Stomach (tissue), 9 donors: ENCODE results near the gene UGT1A6. TPM values are rescaled to one million over a fixed set of nuclear protein-coding genes. Genes with fewer than 3 reads are reported as not detected.
"Not testable (repeated sequence)": the region's sequence is repeated elsewhere in the genome, so short reads cannot be mapped to it uniquely, and the experiment has no call there.

ENCODE experiments used
- DNase-seq, 2 donors: peaks; one replicate each; pipeline versions ENCODE4 v3.0.0 to v3.0.0-alpha.2; 2013 to 2019
- H3K27ac ChIP-seq, 5 donors: fragments of 200-600 bp in 4 of 5; sonication (generic) in 4 of 5; one replicate each; pipeline ENCODE4 v1.5.1; 2013 to 2019; ENCODE audit warnings: mild to moderate bottlenecking in 1 of 5, moderate library complexity in 1 of 5
- H3K27me3 ChIP-seq, 3 donors: fragments of 200-600 bp; sonication (generic); one replicate each; pipeline ENCODE4 v1.5.1; 2017 to 2019; ENCODE audit warnings: mixed run types in 1 of 3
- H3K36me3 ChIP-seq, 4 donors: fragments of 200-600 bp; sonication (generic); 1 replicate in 3 of 4; 2 replicates in 1 of 4; pipeline ENCODE4 v1.5.1; 2016 to 2019
- H3K4me1 ChIP-seq, 4 donors: fragments of 200-600 bp; sonication (generic); one replicate each; pipeline ENCODE4 v1.5.1; 2016 to 2019
- H3K4me3 ChIP-seq, 4 donors: fragments of 200-600 bp; sonication (generic) in 3 of 4; one replicate each; pipeline ENCODE4 v1.5.1; 2016 to 2019; ENCODE audit warnings: mild to moderate bottlenecking in 1 of 4
- H3K9me3 ChIP-seq, 4 donors: fragments of 200-600 bp; sonication (generic); one replicate each; pipeline ENCODE4 v1.5.1; 2016 to 2019
- CTCF ChIP-seq, 7 experiments: fragments of 450-650 bp in 4 of 7; fragments of 200-600 bp in 3 of 7; sonication (generic) in 3 of 7; IDR thresholded peaks; one replicate each; pipeline ENCODE4 v1.5.1; 2016 to 2019; ENCODE audit warnings: antibody characterized with exemption in 7 of 7, control low read depth in 2 of 7, mild to moderate bottlenecking in 1 of 7
- EP300 ChIP-seq: sonication (generic); formaldehyde crosslinking; IDR thresholded peaks from one replicate; pipeline ENCODE4 v1.6.1; 2017; ENCODE audit warnings: antibody characterized with exemption
- POLR2A ChIP-seq, 4 donors: fragments of 450-650 bp; IDR thresholded peaks; one replicate each; pipeline ENCODE4 v1.6.1; 2016; ENCODE audit warnings: antibody characterized with exemption in 4 of 4, control low read depth in 2 of 4, mild to moderate bottlenecking in 1 of 4, moderate library complexity in 1 of 4
- POLR2AphosphoS5 ChIP-seq, 3 donors: sonication (generic); formaldehyde crosslinking; IDR thresholded peaks; one replicate each; pipeline ENCODE4 v1.6.1; 2016; ENCODE audit warnings: antibody characterized with exemption in 3 of 3
- WGBS, 5 donors: extraction: QIAGEN DNeasy Blood & Tissue Kit in 3 of 5; methylation state at CpG; one replicate each; pipeline versions ENCODE4 v1.1.5 to v1.1.7; 2013 to 2018; 5-methylcytosine and 5-hydroxymethylcytosine counted together
- intact Hi-C: fragments of 100-400 bp; cut with DNase I; formaldehyde crosslinking; loops from one replicate; pipeline ENCODE4 v1.15.1; 2023; ENCODE audit warnings: low total_unique reads
- polyA plus RNA-seq, 3 donors: library from polyadenylated mRNA; stranded (reverse); fragments of 200-250 nt; gene quantifications; one replicate each; pipeline ENCODE4 v1.2.3, GENCODE V29; 2013
- total RNA-seq, 5 donors: library from RNA; depleted of rRNA; stranded (reverse); fragments of >200 nt; gene quantifications; one replicate each; pipeline versions ENCODE4 v1.1.0 to v1.2.3, GENCODE V29; 2014 to 2016
- donor health status: healthy with polysubstance abuse.
- donor health status: Bipolar disorder and iron deficiency.
- donor health status: healthy.

UGT1A6 gene
- total and polyA plus RNA-seq, 8 donors: 3.5 to 184 (median 24.6) TPM

GRCh38 chr2:233740870-233741269 is 48.2 kb downstream of the UGT1A6 start:
- TF ChIP-seq EP300: no peak
- TF ChIP-seq POLR2AphosphoS5 (IDR thresholded peaks at IDR 0.05): no peak
- no peak for TF ChIP-seq POLR2A (IDR thresholded peaks at IDR 0.05)
- no peak for TF ChIP-seq CTCF (IDR thresholded peaks at IDR 0.05)
- no peak overlapping the region for H3K4me3 ChIP-seq
- WGBS, 5 donors: 65 to 79% (median 71%) methylated on average over 2 of the region's 2 CpGs
- peaks cover 0 to 9% (median 2%) of the 10 kb centered on the region in 4 donors for H3K4me1 ChIP-seq
- H3K36me3 ChIP-seq: no peaks in the 10 kb centered on the region
- no peak for DNase-seq
- no peaks in the 10 kb centered on the region for H3K27me3 ChIP-seq
- no peak overlapping the region for H3K27ac ChIP-seq
- intact Hi-C loops: no loop called here
- no peaks in the 10 kb centered on the region for H3K9me3 ChIP-seq

GRCh38 chr2:233743464-233744259 is 51.0 kb downstream of the UGT1A6 start:
- 93 to 97% (median 95%) methylated on average over 41 to 46 of the region's 46 CpGs for WGBS, 5 donors

GRCh38 chr2:233745073-233745755 is 52.5 kb downstream of the UGT1A6 start:
- Histone ChIP-seq H3K4me1 (peaks cover 0 to 3% (median 0%) of the 10 kb centered on the region in 4 donors), H3K36me3 (no peaks in the 10 kb centered on the region), H3K27me3 (no peaks in the 10 kb centered on the region), H3K27ac (no peak overlapping the region), H3K4me3 (no peak overlapping the region), H3K9me3 (peaks cover 0 to 4% (median 2%) of the 10 kb centered on the region in 4 donors)
- intact Hi-C loops: no loop called here
- TF ChIP-seq POLR2AphosphoS5 (IDR thresholded peaks at IDR 0.05): no peak
- no peak for TF ChIP-seq CTCF (IDR thresholded peaks at IDR 0.05)
- TF ChIP-seq EP300: no peak
- no peak for TF ChIP-seq POLR2A (IDR thresholded peaks at IDR 0.05)
- DNase-seq: peak in 1 of 2 donors; percentile 24
- WGBS, 5 donors: 45 to 62% (median 51%) methylated on average over 5 of the region's 5 CpGs

More at GRCh38 chr2:233743464-233744259, 51.0 kb downstream of the UGT1A6 start:
- Histone ChIP-seq H3K27ac (no peak overlapping the region), H3K36me3 (no peaks in the 10 kb centered on the region), H3K4me1 (peaks cover 0 to 3% (median 0%) of the 10 kb centered on the region in 4 donors), H3K4me3 (no peak overlapping the region), H3K27me3 (no peaks in the 10 kb centered on the region), H3K9me3 (no peaks in the 10 kb centered on the region)
- TF ChIP-seq POLR2AphosphoS5 (IDR thresholded peaks at IDR 0.05) (no peak), POLR2A (IDR thresholded peaks at IDR 0.05) (no peak), EP300 (no peak), CTCF (IDR thresholded peaks at IDR 0.05) (no peak)
- no peak for DNase-seq
- intact Hi-C loops: no loop called here

- intact Hi-C loops, H3K36me3 ChIP-seq, DNase-seq, H3K4me3 ChIP-seq, H3K27ac ChIP-seq, H3K27me3 ChIP-seq, H3K4me1 ChIP-seq, H3K9me3 ChIP-seq: not testable (repeated sequence)
- 80 to 93% (median 81%) methylated on average over 2 of the region's 2 CpGs for WGBS, 5 donors
Measured at GRCh38 chr2:233745838-233746237, 53.1 kb downstream of the UGT1A6 start.
